HL-60/S4 treated with retinoic acid at 250 ng/mL for 4 days and 3 days (cell line): ENCODE measurements around the gene CACNG1.
"Not testable (repeated sequence)": the region's sequence is repeated elsewhere in the genome, so short reads cannot be mapped to it uniquely, and the experiment has no call there.

ENCODE experiments used
- in situ Hi-C: fragments of 300-500 bp; cut with MboI; formaldehyde crosslinking; loops from 2 replicates; pipeline ENCODE4 v1.7.0; 2022; ENCODE audit warnings: low sequenced_read_pairs

Gene CACNG1

GRCh38 chr17:67078292-67078691 is 33.9 kb downstream of the CACNG1 start:
- in situ Hi-C loops = no loop called here

- in situ Hi-C loops = no loop called here
Observed at GRCh38 chr17:67079491-67079890, 35.1 kb downstream of the CACNG1 start.

GRCh38 chr17:67080804-67081203 is 36.5 kb downstream of the CACNG1 start:
- in situ Hi-C loops = no loop called here

GRCh38 chr17:67082107-67082506 is 37.8 kb downstream of the CACNG1 start:
- in situ Hi-C loops = no loop called here

- in situ Hi-C loops = no loop called here
Observed at GRCh38 chr17:67085406-67085805, 41.1 kb downstream of the CACNG1 start.

GRCh38 chr17:67088639-67089038 is 44.3 kb downstream of the CACNG1 start:
- in situ Hi-C loops = no loop called here

GRCh38 chr17:67090341-67090740 is 46.0 kb downstream of the CACNG1 start:
- in situ Hi-C loops = no loop called here

- in situ Hi-C loops = no loop called here
Observed at GRCh38 chr17:67092291-67092690, 47.9 kb downstream of the CACNG1 start.

GRCh38 chr17:67092710-67093109 is 48.4 kb downstream of the CACNG1 start:
- in situ Hi-C loops = not testable (repeated sequence)

- in situ Hi-C loops = no loop called here
Observed at GRCh38 chr17:67093348-67093747, 49.0 kb downstream of the CACNG1 start.

- in situ Hi-C loops = not testable (repeated sequence)
Observed at GRCh38 chr17:67095291-67095690, 50.9 kb downstream of the CACNG1 start.

GRCh38 chr17:67095803-67096202 is 51.4 kb downstream of the CACNG1 start:
- in situ Hi-C loops = no loop called here

- in situ Hi-C loops = no loop called here
Observed at GRCh38 chr17:67096609-67097008, 52.3 kb downstream of the CACNG1 start.

- in situ Hi-C loops = no loop called here
Observed at GRCh38 chr17:67098006-67098405, 53.7 kb downstream of the CACNG1 start.

GRCh38 chr17:67104641-67105040 is 60.3 kb downstream of the CACNG1 start:
- in situ Hi-C loops = not testable (repeated sequence)

GRCh38 chr17:67105213-67105612 is 60.9 kb downstream of the CACNG1 start:
- in situ Hi-C loops = no loop called here
